Measurements from ENCODE around the gene BPIFB2. TPM values are rescaled to one million over a fixed set of nuclear protein-coding genes. Genes with fewer than 3 reads are reported as not detected.

BPIFB2 gene
- total RNA-seq, 4 donors from 2014 or later = 0.13 to 138 (median 0.15) TPM; not detected in 1

GRCh38 chr20:33010133-33010504 lies 2.6 kb downstream of the BPIFB2 start:
- peaks cover 39% of the 10 kb centered on the region for H3K27me3 ChIP-seq
- H3K27ac ChIP-seq = no peak overlapping the region
- ATAC-seq = no peak
- no peaks in the 10 kb centered on the region for H3K4me1 ChIP-seq
- WGBS, 2 donors (ENCODE audit: low coverage in 1 of 2) = 83% methylated on average over 2 of the region's 5 CpGs; no CpG with 5 or more reads in 1 of the 2 donors
- H3K36me3 ChIP-seq = no peaks in the 10 kb centered on the region
- TF ChIP-seq CTCF (IDR thresholded peaks at IDR 0.05) (no peak), EP300 (IDR thresholded peaks at IDR 0.05) (no peak), POLR2AphosphoS5 (IDR thresholded peaks at IDR 0.05) (no peak), POLR2A (IDR thresholded peaks at IDR 0.05) (no peak)
- H3K4me3 ChIP-seq = no peak overlapping the region
- peaks cover 0 to 10% (median 0%) of the 10 kb centered on the region in 3 donors for H3K9me3 ChIP-seq

- peaks cover 45% of the 10 kb centered on the region for H3K27me3 ChIP-seq
- H3K36me3 ChIP-seq = no peaks in the 10 kb centered on the region
- no peak for ATAC-seq
- H3K27ac ChIP-seq = no peak overlapping the region
- TF ChIP-seq CTCF (IDR thresholded peaks at IDR 0.05) = no peak
- no peak for TF ChIP-seq POLR2AphosphoS5 (IDR thresholded peaks at IDR 0.05)
- no peak for TF ChIP-seq EP300 (IDR thresholded peaks at IDR 0.05)
- no peak for TF ChIP-seq POLR2A (IDR thresholded peaks at IDR 0.05)
- no peak overlapping the region for H3K4me3 ChIP-seq
- WGBS, 2 donors (ENCODE audit: low coverage in 1 of 2) = 75 to 90% methylated on average over 2 of the region's 8 CpGs
- peaks cover 0 to 3% (median 0%) of the 10 kb centered on the region in 3 donors for H3K9me3 ChIP-seq
- H3K4me1 ChIP-seq = no peaks in the 10 kb centered on the region
Observed at GRCh38 chr20:33010674-33011449, 3.4 kb downstream of the BPIFB2 start.

GRCh38 chr20:33012327-33013189 lies 5.1 kb downstream of the BPIFB2 start:
- H3K9me3 ChIP-seq = no peaks in the 10 kb centered on the region
- H3K4me1 ChIP-seq = no peaks in the 10 kb centered on the region
- H3K27ac ChIP-seq = no peak overlapping the region
- H3K36me3 ChIP-seq = no peaks in the 10 kb centered on the region
- TF ChIP-seq EP300 (IDR thresholded peaks at IDR 0.05) = no peak
- TF ChIP-seq POLR2AphosphoS5 (IDR thresholded peaks at IDR 0.05) = no peak
- no peak for TF ChIP-seq POLR2A (IDR thresholded peaks at IDR 0.05)
- TF ChIP-seq CTCF (IDR thresholded peaks at IDR 0.05) = no peak
- 69 to 70% methylated on average over 6 to 10 of the region's 15 CpGs for WGBS, 2 donors (ENCODE audit: low coverage in 1 of 2)
- no peak for ATAC-seq
- no peak overlapping the region for H3K4me3 ChIP-seq
- peaks cover 58% of the 10 kb centered on the region for H3K27me3 ChIP-seq

- peaks cover 58% of the 10 kb centered on the region for H3K27me3 ChIP-seq
Observed at GRCh38 chr20:33013701-33014326, 6.3 kb downstream of the BPIFB2 start.

More at GRCh38 chr20:33013701-33014326, 6.3 kb downstream of the BPIFB2 start:
- no peak for ATAC-seq
- Histone ChIP-seq H3K4me3 (no peak overlapping the region), H3K9me3 (no peaks in the 10 kb centered on the region), H3K4me1 (no peaks in the 10 kb centered on the region), H3K36me3 (no peaks in the 10 kb centered on the region), H3K27ac (no peak overlapping the region)
- TF ChIP-seq POLR2AphosphoS5 (IDR thresholded peaks at IDR 0.05) (no peak), POLR2A (IDR thresholded peaks at IDR 0.05) (no peak), EP300 (IDR thresholded peaks at IDR 0.05) (no peak), CTCF (IDR thresholded peaks at IDR 0.05) (no peak)
- no CpG with 5 or more reads among the region's 12 CpGs for WGBS, 2 donors (ENCODE audit: low coverage in 1 of 2)
